Measurements from ENCODE around the gene ITGB2. TPM values are rescaled to one million over a fixed set of nuclear protein-coding genes. Genes with fewer than 3 reads are reported as not detected.

ITGB2 gene
- total RNA-seq, 5 donors from 2014 or later (not counting 1 experiment from before 2014, with no cell fraction given) = 249 to 498 (median 304) TPM

DNA sequence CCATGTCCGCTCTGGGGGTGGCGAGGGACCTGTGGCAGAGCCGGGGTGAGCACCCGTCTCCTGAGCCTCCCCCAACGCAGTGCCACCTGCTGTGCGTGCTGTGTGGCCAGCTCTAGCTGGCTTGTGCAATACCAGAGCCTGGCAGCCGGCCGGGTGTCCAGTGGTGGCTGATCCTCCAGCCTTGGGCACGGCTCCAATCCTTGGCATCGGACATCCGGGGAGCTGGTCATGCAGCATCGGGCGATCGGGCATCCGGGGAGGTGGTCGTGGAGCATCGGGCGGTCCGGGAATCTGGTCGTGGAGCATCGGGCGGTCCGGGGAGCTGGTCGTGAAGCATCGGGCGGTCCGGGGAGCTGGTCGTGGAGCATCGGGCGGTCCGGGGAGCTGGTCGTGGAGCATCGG lies 27.2 kb upstream of the ITGB2 start:
- Histone ChIP-seq H3K4me3 (ENCODE audit: control insufficient read depth in 1 of 2, extremely low read depth in 1 of 2, low read length in 1 of 2) (no peak overlapping the region), H3K9me3 (no peaks in the 10 kb centered on the region), H3K27me3 (replicated peaks in 1 of 2; ENCODE audit: control insufficient read depth in 2 of 2, extremely low read depth in 1 of 2, insufficient read depth in 2 of 2, low read length in 1 of 2) (no peaks in the 10 kb centered on the region), H3K36me3 (ENCODE audit: control insufficient read depth in 2 of 2, extremely low read depth in 1 of 2, insufficient read depth in 1 of 2, low read length in 1 of 2) (peaks cover 6 to 37% of the 10 kb centered on the region in 2 donors), H3K4me1 (ENCODE audit: control insufficient read depth in 1 of 2, extremely low read depth in 1 of 2, insufficient read depth in 2 of 2, low read length in 2 of 2) (peaks cover 0 to 23% of the 10 kb centered on the region in 2 experiments), H3K27ac (ENCODE audit: low read length) (no peak overlapping the region)
- Mint-ChIP-seq H3K4me3 (no peak overlapping the region), H3K27me3 (no peaks in the 10 kb centered on the region), H3K9me3 (no peaks in the 10 kb centered on the region), H3K4me1 (peaks cover 14 to 31% (median 19%) of the 10 kb centered on the region in 3 donors), H3K36me3 (peaks cover 23% of the 10 kb centered on the region), H3K27ac (no peak overlapping the region)
- ChIA-PET CTCF (interaction anchor here (0.6 to 3.0 kb wide), 7 partner anchors 64 to 190 kb away, joined by 3 to 57 read pairs (median 6); no protein-coding TSS in a partner anchor), POLR2A (no interaction called here)
- 97% methylated on average over 32 of the region's 33 CpGs for WGBS (ENCODE audit: insufficient coverage)
- DNase-seq = no peak
- no peak for ATAC-seq (replicated peaks in 1 of 4)

DNA sequence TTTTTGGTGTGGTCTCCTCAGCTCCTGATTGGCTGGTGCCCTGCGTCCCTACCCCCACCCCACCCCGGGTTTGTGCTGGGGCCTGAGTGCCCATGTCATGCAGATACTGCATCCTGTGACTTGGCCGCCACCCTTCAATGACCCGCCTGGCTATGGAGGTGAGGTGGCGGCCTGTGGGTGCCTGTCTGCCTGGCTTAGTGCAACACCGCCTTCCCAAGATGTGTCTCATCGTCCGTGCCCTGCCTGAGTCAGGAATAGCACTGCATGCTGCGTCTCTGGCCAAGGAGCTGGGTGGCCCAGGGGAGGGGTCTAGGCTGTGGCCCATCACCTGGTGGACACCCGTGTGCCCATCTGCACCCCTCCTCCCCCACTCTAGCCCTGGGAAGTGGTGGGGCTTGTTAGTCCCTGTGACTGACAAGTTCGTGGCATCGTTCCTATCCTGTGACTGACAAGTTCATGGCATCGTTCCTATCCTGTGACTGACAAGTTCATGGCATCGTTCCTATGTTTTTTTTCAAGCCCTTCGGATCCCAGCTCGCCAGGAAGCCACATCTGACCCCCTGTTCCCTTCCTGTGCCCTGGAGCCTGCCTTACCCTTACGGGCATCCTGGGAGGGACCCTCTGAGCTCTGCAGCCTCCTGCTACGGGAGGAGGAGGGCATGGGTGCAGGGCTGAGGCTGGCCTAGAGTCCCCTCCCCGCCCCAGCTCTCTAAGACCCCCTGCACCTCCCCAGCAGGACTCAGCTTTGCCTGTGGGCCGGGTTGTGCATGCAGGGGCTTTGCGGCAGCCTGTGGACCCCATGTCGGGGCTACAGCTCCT lies 26.6 kb upstream of the ITGB2 start:
- H3K4me1 Mint-ChIP-seq = peaks cover 20 to 35% (median 25%) of the 10 kb centered on the region in 3 donors
- no peaks in the 10 kb centered on the region for H3K9me3 Mint-ChIP-seq
- no peak for DNase-seq
- WGBS (ENCODE audit: insufficient coverage) = 94% methylated on average over 17 of the region's 22 CpGs
- H3K36me3 ChIP-seq (ENCODE audit: control insufficient read depth in 2 of 2, extremely low read depth in 1 of 2, insufficient read depth in 1 of 2, low read length in 1 of 2) = peaks cover 6 to 37% of the 10 kb centered on the region in 2 donors
- H3K27ac Mint-ChIP-seq = no peak overlapping the region
- H3K36me3 Mint-ChIP-seq = peaks cover 25% of the 10 kb centered on the region
- POLR2A ChIA-PET = no interaction called here
- H3K9me3 ChIP-seq = no peaks in the 10 kb centered on the region
- no peak overlapping the region for H3K4me3 Mint-ChIP-seq
- CTCF ChIA-PET = interaction anchor here (0.6 to 1.5 kb wide), 4 partner anchors 15 to 181 kb away, joined by 3 to 15 read pairs (median 5); no protein-coding TSS in a partner anchor
- no peak for ATAC-seq (replicated peaks in 1 of 4)
- H3K27me3 Mint-ChIP-seq = no peaks in the 10 kb centered on the region
- H3K4me3 ChIP-seq (ENCODE audit: control insufficient read depth in 1 of 2, extremely low read depth in 1 of 2, low read length in 1 of 2) = no peak overlapping the region
- no peak overlapping the region for H3K27ac ChIP-seq (ENCODE audit: low read length)
- H3K27me3 ChIP-seq (replicated peaks in 1 of 2; ENCODE audit: control insufficient read depth in 2 of 2, extremely low read depth in 1 of 2, insufficient read depth in 2 of 2, low read length in 1 of 2) = no peaks in the 10 kb centered on the region
- peaks cover 0 to 28% of the 10 kb centered on the region in 2 experiments for H3K4me1 ChIP-seq (ENCODE audit: control insufficient read depth in 1 of 2, extremely low read depth in 1 of 2, insufficient read depth in 2 of 2, low read length in 2 of 2)

DNA sequence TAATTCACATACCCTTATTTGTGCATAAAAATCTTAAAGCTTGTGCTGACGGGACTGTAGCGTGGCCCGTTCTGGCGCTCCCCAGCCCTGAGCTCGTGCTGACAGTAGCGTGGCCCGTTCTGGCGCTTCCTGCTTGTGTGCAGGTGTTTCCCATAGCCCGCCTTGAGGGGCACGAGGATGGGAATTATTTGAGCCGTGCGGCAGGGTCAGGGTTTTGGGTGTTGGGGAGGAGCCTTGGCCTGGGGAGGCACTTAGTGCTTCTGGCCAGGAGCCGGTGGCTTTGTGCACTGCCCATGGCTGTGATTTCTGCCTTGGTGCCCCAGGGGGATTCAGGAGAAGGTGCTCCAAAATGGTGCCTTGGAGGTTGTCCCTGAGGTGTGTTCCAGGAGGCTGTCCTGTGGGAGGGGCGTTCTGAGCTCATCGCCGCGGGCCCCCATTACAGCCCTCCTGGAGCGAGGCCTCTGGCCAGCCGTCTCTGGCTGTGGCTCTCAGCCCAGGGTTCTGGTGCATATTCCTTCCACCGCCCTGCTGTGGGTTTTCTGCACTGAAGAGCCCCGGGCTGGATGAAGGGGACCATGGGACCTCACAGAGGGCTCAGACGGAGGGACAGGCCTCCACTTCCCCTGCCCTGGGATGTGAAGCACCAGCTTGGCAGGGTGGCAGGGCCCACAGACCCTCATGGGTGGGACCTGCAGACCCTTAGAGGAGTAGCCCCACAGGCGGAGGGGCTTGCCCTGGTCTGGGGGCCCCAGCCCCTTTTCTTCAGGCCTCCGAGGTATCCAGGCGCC lies 25.7 kb upstream of the ITGB2 start:
- Mint-ChIP-seq H3K9me3 (no peaks in the 10 kb centered on the region), H3K4me1 (peaks cover 29 to 44% (median 34%) of the 10 kb centered on the region in 3 donors), H3K36me3 (peaks cover 28% of the 10 kb centered on the region), H3K27me3 (no peaks in the 10 kb centered on the region), H3K4me3 (no peak overlapping the region), H3K27ac (no peak overlapping the region)
- Histone ChIP-seq H3K4me1 (ENCODE audit: control insufficient read depth in 1 of 2, extremely low read depth in 1 of 2, insufficient read depth in 2 of 2, low read length in 2 of 2) (peaks cover 7 to 37% of the 10 kb centered on the region in 2 experiments), H3K27me3 (replicated peaks in 1 of 2; ENCODE audit: control insufficient read depth in 2 of 2, extremely low read depth in 1 of 2, insufficient read depth in 2 of 2, low read length in 1 of 2) (no peaks in the 10 kb centered on the region), H3K4me3 (ENCODE audit: control insufficient read depth in 1 of 2, extremely low read depth in 1 of 2, low read length in 1 of 2) (no peak overlapping the region), H3K27ac (ENCODE audit: low read length) (no peak overlapping the region), H3K36me3 (ENCODE audit: control insufficient read depth in 2 of 2, extremely low read depth in 1 of 2, insufficient read depth in 1 of 2, low read length in 1 of 2) (peaks cover 6 to 37% of the 10 kb centered on the region in 2 donors), H3K9me3 (no peaks in the 10 kb centered on the region)
- POLR2A ChIA-PET = no interaction called here
- 84% methylated on average over 15 of the region's 25 CpGs for WGBS (ENCODE audit: insufficient coverage)
- no peak for ATAC-seq (replicated peaks in 1 of 4)
- CTCF ChIA-PET = interaction anchor here (0.6 to 0.7 kb wide), 3 partner anchors 14 to 182 kb away, joined by 3 to 15 read pairs (median 3); no protein-coding TSS in a partner anchor
- no peak for DNase-seq

DNA sequence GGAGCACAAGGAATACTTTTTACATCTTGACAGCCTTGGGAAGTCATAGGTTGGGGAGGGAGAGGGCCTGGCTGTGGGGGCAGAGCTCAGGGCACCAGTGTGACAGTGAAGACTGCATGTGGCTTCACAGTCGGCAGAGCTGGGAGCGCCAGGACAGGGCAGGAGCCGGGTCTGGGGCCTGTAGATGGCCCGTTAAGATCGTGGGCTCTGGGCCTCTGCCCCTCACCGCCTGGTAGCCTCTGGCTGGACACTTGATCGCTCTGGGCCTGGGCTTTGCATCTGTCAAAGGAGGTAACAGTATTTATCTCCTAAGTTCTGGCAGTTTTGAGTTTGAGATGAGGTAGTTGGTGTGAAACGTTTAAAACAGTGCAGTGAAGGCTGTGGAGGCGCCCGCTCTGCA lies 23.9 kb upstream of the ITGB2 start:
- Mint-ChIP-seq H3K36me3 (peaks cover 24% of the 10 kb centered on the region), H3K27ac (no peak overlapping the region), H3K4me3 (no peak overlapping the region), H3K4me1 (peaks cover 35 to 51% (median 43%) of the 10 kb centered on the region in 3 donors), H3K27me3 (no peaks in the 10 kb centered on the region), H3K9me3 (no peaks in the 10 kb centered on the region)
- Histone ChIP-seq H3K4me3 (ENCODE audit: control insufficient read depth in 1 of 2, extremely low read depth in 1 of 2, low read length in 1 of 2) (no peak overlapping the region), H3K27ac (ENCODE audit: low read length) (no peak overlapping the region), H3K4me1 (ENCODE audit: control insufficient read depth in 1 of 2, extremely low read depth in 1 of 2, insufficient read depth in 2 of 2, low read length in 2 of 2) (peaks cover 10 to 42% of the 10 kb centered on the region in 2 experiments), H3K9me3 (no peaks in the 10 kb centered on the region), H3K27me3 (replicated peaks in 1 of 2; ENCODE audit: control insufficient read depth in 2 of 2, extremely low read depth in 1 of 2, insufficient read depth in 2 of 2, low read length in 1 of 2) (no peaks in the 10 kb centered on the region), H3K36me3 (ENCODE audit: control insufficient read depth in 2 of 2, extremely low read depth in 1 of 2, insufficient read depth in 1 of 2, low read length in 1 of 2) (peaks cover 6 to 33% of the 10 kb centered on the region in 2 donors)
- 92% methylated on average over 8 of the region's 10 CpGs for WGBS (ENCODE audit: insufficient coverage)
- DNase-seq (no peak), ATAC-seq (replicated peaks in 1 of 4) (no peak)
- ChIA-PET CTCF (interaction anchor here in 1 of 2 donors (0.6 kb wide), 1 partner anchor 195 kb away, joined by 4 read pairs; no protein-coding TSS in a partner anchor), POLR2A (no interaction called here)

DNA sequence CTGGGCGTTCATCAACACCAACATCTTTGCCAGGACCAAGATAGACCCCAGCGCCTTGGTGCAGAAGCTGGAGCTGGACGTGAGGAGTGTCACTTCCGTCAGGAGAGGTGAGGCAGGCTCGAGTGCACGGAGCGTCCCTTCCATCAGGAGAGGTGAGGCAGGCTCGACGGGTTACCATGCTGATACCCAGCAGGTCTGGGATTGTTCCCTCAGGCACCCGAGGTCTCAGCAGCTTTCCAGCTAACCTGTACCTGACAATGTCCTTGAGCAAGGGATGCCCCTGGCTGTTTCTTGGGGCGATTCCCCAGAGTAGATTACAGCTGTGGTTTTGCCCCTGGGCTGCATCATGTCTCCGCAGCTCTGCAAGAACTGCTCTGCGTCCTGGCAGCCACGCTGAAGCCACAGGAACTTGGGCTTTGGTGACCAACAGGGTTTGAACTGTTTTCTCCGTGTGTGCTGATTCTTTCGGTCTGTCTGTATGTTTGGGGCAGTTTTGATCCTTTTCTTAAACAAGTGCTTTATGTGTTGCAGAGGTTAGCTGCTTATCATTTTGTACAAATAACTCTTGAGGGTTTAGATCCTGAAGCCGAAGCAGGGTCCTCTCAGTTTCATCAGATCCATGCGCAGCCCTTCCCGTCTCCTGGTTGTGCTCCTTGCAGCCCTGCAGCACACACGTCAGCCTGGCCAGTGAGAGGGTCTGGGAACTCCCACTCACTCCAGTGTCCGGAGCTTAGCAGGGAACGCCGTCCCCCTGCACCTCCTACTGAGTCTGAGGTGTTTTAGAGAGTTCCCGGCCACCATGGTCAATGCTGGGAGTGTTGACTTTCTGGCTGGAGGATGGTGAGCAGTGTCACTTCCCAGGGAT lies 23.2 kb upstream of the ITGB2 start:
- DNase-seq (no peak), ATAC-seq (replicated peaks in 1 of 4) (no peak)
- H3K27ac ChIP-seq (ENCODE audit: low read length) = no peak overlapping the region
- POLR2A ChIA-PET = no interaction called here
- no peak overlapping the region for H3K4me3 ChIP-seq (ENCODE audit: control insufficient read depth in 1 of 2, extremely low read depth in 1 of 2, low read length in 1 of 2)
- Mint-ChIP-seq H3K9me3 (no peaks in the 10 kb centered on the region), H3K27ac (no peak overlapping the region), H3K27me3 (no peaks in the 10 kb centered on the region), H3K36me3 (peaks cover 24% of the 10 kb centered on the region), H3K4me3 (no peak overlapping the region), H3K4me1 (peaks cover 37 to 54% (median 47%) of the 10 kb centered on the region in 3 donors)
- H3K27me3 ChIP-seq (replicated peaks in 1 of 2; ENCODE audit: control insufficient read depth in 2 of 2, extremely low read depth in 1 of 2, insufficient read depth in 2 of 2, low read length in 1 of 2) = no peaks in the 10 kb centered on the region
- H3K4me1 ChIP-seq (ENCODE audit: control insufficient read depth in 1 of 2, extremely low read depth in 1 of 2, insufficient read depth in 2 of 2, low read length in 2 of 2) = peaks cover 10 to 44% of the 10 kb centered on the region in 2 experiments
- CTCF ChIA-PET = no interaction called here
- 95% methylated on average over 19 of the region's 24 CpGs for WGBS (ENCODE audit: insufficient coverage)
- H3K36me3 ChIP-seq (ENCODE audit: control insufficient read depth in 2 of 2, extremely low read depth in 1 of 2, insufficient read depth in 1 of 2, low read length in 1 of 2) = peaks cover 6 to 33% of the 10 kb centered on the region in 2 donors
- H3K9me3 ChIP-seq = no peaks in the 10 kb centered on the region

All from T-cell (primary cell).